ENCODE measurements around the gene PXDC1. TPM values are rescaled to one million over a fixed set of nuclear protein-coding genes. Genes with fewer than 3 reads are reported as not detected.
A peak's percentile ranks its signal among the peaks of the same experiment; 100 is the strongest.
"Not testable (repeated sequence)": the region's sequence is repeated elsewhere in the genome, so short reads cannot be mapped to it uniquely, and the experiment has no call there.

The PXDC1 gene
- total RNA-seq, 5 donors from 2014 or later (not counting 1 experiment from before 2014, with no cell fraction given): 0.30 to 1.2 (median 0.41) TPM

- peaks cover 20 to 29% of the 10 kb centered on the region in 2 donors for H3K27me3 Mint-ChIP-seq
- Histone ChIP-seq H3K4me1 (ENCODE audit: control insufficient read depth in 1 of 2, extremely low read depth in 1 of 2, insufficient read depth in 2 of 2, low read length in 2 of 2) (peaks cover 0 to 4% of the 10 kb centered on the region in 2 experiments), H3K27ac (ENCODE audit: low read length) (no peak overlapping the region), H3K27me3 (replicated peaks in 1 of 2; ENCODE audit: control insufficient read depth in 2 of 2, extremely low read depth in 1 of 2, insufficient read depth in 2 of 2, low read length in 1 of 2) (peaks cover 2 to 17% of the 10 kb centered on the region in 2 experiments), H3K9me3 (no peaks in the 10 kb centered on the region), H3K4me3 (ENCODE audit: control insufficient read depth in 1 of 2, extremely low read depth in 1 of 2, low read length in 1 of 2) (no peak overlapping the region), H3K36me3 (ENCODE audit: control insufficient read depth in 2 of 2, extremely low read depth in 1 of 2, insufficient read depth in 1 of 2, low read length in 1 of 2) (no peaks in the 10 kb centered on the region)
- H3K27ac Mint-ChIP-seq: no peak overlapping the region
- POLR2A ChIA-PET: no interaction called here
- H3K4me1 Mint-ChIP-seq: peaks cover 3 to 7% (median 6%) of the 10 kb centered on the region in 3 donors
- no peak for DNase-seq
- H3K4me3 Mint-ChIP-seq: no peak overlapping the region
- 89% methylated on average over 9 of the region's 9 CpGs for WGBS (ENCODE audit: insufficient coverage)
- CTCF ChIA-PET: no interaction called here
- H3K9me3 Mint-ChIP-seq: no peaks in the 10 kb centered on the region
- ATAC-seq (replicated peaks in 1 of 4): no peak
- H3K36me3 Mint-ChIP-seq: no peaks in the 10 kb centered on the region
Observed at GRCh38 chr6:3757241-3757641, 5.7 kb upstream of the PXDC1 start.

- ChIA-PET POLR2A (interaction anchor here in 1 of 2 donors (0.6 kb wide), 2 partner anchors 482 to 594 kb away, joined by 3 to 4 read pairs; no protein-coding TSS in a partner anchor), CTCF (interaction anchor here (0.6 to 1.1 kb wide), 3 partner anchors 221 to 1966 kb away, joined by 5 to 6 read pairs (median 6); no protein-coding TSS in a partner anchor)
- peaks cover 3 to 7% (median 6%) of the 10 kb centered on the region in 3 donors for H3K4me1 Mint-ChIP-seq
- ATAC-seq (replicated peaks in 1 of 4) (no peak), DNase-seq (no peak)
- no peak overlapping the region for H3K4me3 Mint-ChIP-seq
- 29% methylated on average over 1 of the region's 3 CpGs for WGBS (ENCODE audit: insufficient coverage)
- peaks cover 0 to 6% of the 10 kb centered on the region in 2 experiments for H3K4me1 ChIP-seq (ENCODE audit: control insufficient read depth in 1 of 2, extremely low read depth in 1 of 2, insufficient read depth in 2 of 2, low read length in 2 of 2)
- no peak overlapping the region for H3K27ac ChIP-seq (ENCODE audit: low read length)
- H3K27me3 ChIP-seq (replicated peaks in 1 of 2; ENCODE audit: control insufficient read depth in 2 of 2, extremely low read depth in 1 of 2, insufficient read depth in 2 of 2, low read length in 1 of 2): peaks cover 2 to 22% of the 10 kb centered on the region in 2 experiments
- no peak overlapping the region for H3K4me3 ChIP-seq (ENCODE audit: control insufficient read depth in 1 of 2, extremely low read depth in 1 of 2, low read length in 1 of 2)
- no peak overlapping the region for H3K27ac Mint-ChIP-seq
- H3K9me3 Mint-ChIP-seq: no peaks in the 10 kb centered on the region
- H3K9me3 ChIP-seq: no peaks in the 10 kb centered on the region
- H3K27me3 Mint-ChIP-seq: peaks cover 20 to 31% of the 10 kb centered on the region in 2 donors
- H3K36me3 ChIP-seq (ENCODE audit: control insufficient read depth in 2 of 2, extremely low read depth in 1 of 2, insufficient read depth in 1 of 2, low read length in 1 of 2): no peaks in the 10 kb centered on the region
- H3K36me3 Mint-ChIP-seq: no peaks in the 10 kb centered on the region
Observed at GRCh38 chr6:3756546-3756945, 5.0 kb upstream of the PXDC1 start.

- Mint-ChIP-seq H3K4me3 (no peak overlapping the region), H3K36me3 (no peaks in the 10 kb centered on the region), H3K27me3 (peaks cover 20 to 31% of the 10 kb centered on the region in 2 donors), H3K27ac (peak overlapping the region in 1 of 2 donors; percentile 6), H3K9me3 (no peaks in the 10 kb centered on the region), H3K4me1 (peaks cover 3 to 7% (median 6%) of the 10 kb centered on the region in 3 donors)
- Histone ChIP-seq H3K4me3 (ENCODE audit: control insufficient read depth in 1 of 2, extremely low read depth in 1 of 2, low read length in 1 of 2) (no peak overlapping the region), H3K4me1 (ENCODE audit: control insufficient read depth in 1 of 2, extremely low read depth in 1 of 2, insufficient read depth in 2 of 2, low read length in 2 of 2) (peaks cover 0 to 8% of the 10 kb centered on the region in 2 experiments), H3K27ac (ENCODE audit: low read length) (no peak overlapping the region), H3K27me3 (replicated peaks in 1 of 2; ENCODE audit: control insufficient read depth in 2 of 2, extremely low read depth in 1 of 2, insufficient read depth in 2 of 2, low read length in 1 of 2) (peaks cover 2 to 26% of the 10 kb centered on the region in 2 experiments), H3K9me3 (no peaks in the 10 kb centered on the region), H3K36me3 (ENCODE audit: control insufficient read depth in 2 of 2, extremely low read depth in 1 of 2, insufficient read depth in 1 of 2, low read length in 1 of 2) (no peaks in the 10 kb centered on the region)
- WGBS (ENCODE audit: insufficient coverage): 85% methylated on average over 3 of the region's 11 CpGs
- POLR2A ChIA-PET: interaction anchor here in 1 of 2 donors (0.6 kb wide), 2 partner anchors 481 to 593 kb away, joined by 3 to 4 read pairs; no protein-coding TSS in a partner anchor
- ATAC-seq (replicated peaks in 1 of 4): no peak
- DNase-seq: no peak
- CTCF ChIA-PET: interaction anchor here (0.6 to 1.5 kb wide), 7 partner anchors 10 to 1965 kb away, joined by 3 to 6 read pairs (median 4); no protein-coding TSS in a partner anchor
Observed at GRCh38 chr6:3755637-3756545, 4.4 kb upstream of the PXDC1 start.

GRCh38 chr6:3754776-3755175 lies 3.3 kb upstream of the PXDC1 start:
- ATAC-seq (replicated peaks in 1 of 4) (no peak), DNase-seq (no peak)
- Histone ChIP-seq H3K4me3 (ENCODE audit: control insufficient read depth in 1 of 2, extremely low read depth in 1 of 2, low read length in 1 of 2) (no peak overlapping the region), H3K4me1 (ENCODE audit: control insufficient read depth in 1 of 2, extremely low read depth in 1 of 2, insufficient read depth in 2 of 2, low read length in 2 of 2) (peaks cover 0 to 16% of the 10 kb centered on the region in 2 experiments), H3K27me3 (replicated peaks in 1 of 2; ENCODE audit: control insufficient read depth in 2 of 2, extremely low read depth in 1 of 2, insufficient read depth in 2 of 2, low read length in 1 of 2) (peaks cover 2 to 36% of the 10 kb centered on the region in 2 experiments), H3K9me3 (no peaks in the 10 kb centered on the region), H3K27ac (ENCODE audit: low read length) (no peak overlapping the region), H3K36me3 (ENCODE audit: control insufficient read depth in 2 of 2, extremely low read depth in 1 of 2, insufficient read depth in 1 of 2, low read length in 1 of 2) (no peaks in the 10 kb centered on the region)
- Mint-ChIP-seq H3K9me3 (no peaks in the 10 kb centered on the region), H3K4me3 (no peak overlapping the region), H3K27me3 (peaks cover 21 to 37% of the 10 kb centered on the region in 2 donors), H3K4me1 (peaks cover 3 to 10% (median 7%) of the 10 kb centered on the region in 3 donors), H3K27ac (no peak overlapping the region), H3K36me3 (no peaks in the 10 kb centered on the region)
- CTCF ChIA-PET: interaction anchor here (1.0 to 1.5 kb wide), 3 partner anchors 9 to 23 kb away, joined by 3 to 4 read pairs (median 3); no protein-coding TSS in a partner anchor
- no CpG with 5 or more reads among the region's 3 CpGs for WGBS (ENCODE audit: insufficient coverage)
- POLR2A ChIA-PET: interaction anchor here (0.7 kb wide), 2 partner anchors 119 to 136 kb away, joined by 3 to 9 read pairs; no protein-coding TSS in a partner anchor

GRCh38 chr6:3754032-3754725 lies 2.7 kb upstream of the PXDC1 start:
- H3K4me3 Mint-ChIP-seq; H3K36me3 Mint-ChIP-seq; H3K27ac ChIP-seq (ENCODE audit: low read length); H3K36me3 ChIP-seq (ENCODE audit: control insufficient read depth in 2 of 2, extremely low read depth in 1 of 2, insufficient read depth in 1 of 2, low read length in 1 of 2); H3K4me3 ChIP-seq (ENCODE audit: control insufficient read depth in 1 of 2, extremely low read depth in 1 of 2, low read length in 1 of 2); H3K27ac Mint-ChIP-seq; H3K9me3 Mint-ChIP-seq; DNase-seq; H3K9me3 ChIP-seq; CTCF ChIA-PET; ATAC-seq (replicated peaks in 1 of 4): not testable (repeated sequence)
- POLR2A ChIA-PET: interaction anchor here (0.7 kb wide), 2 partner anchors 118 to 136 kb away, joined by 3 to 9 read pairs; no protein-coding TSS in a partner anchor
- H3K4me1 Mint-ChIP-seq: peaks cover 3 to 11% (median 7%) of the 10 kb centered on the region in 3 donors
- Histone ChIP-seq H3K4me1 (ENCODE audit: control insufficient read depth in 1 of 2, extremely low read depth in 1 of 2, insufficient read depth in 2 of 2, low read length in 2 of 2) (peaks cover 0 to 16% of the 10 kb centered on the region in 2 experiments), H3K27me3 (replicated peaks in 1 of 2; ENCODE audit: control insufficient read depth in 2 of 2, extremely low read depth in 1 of 2, insufficient read depth in 2 of 2, low read length in 1 of 2) (peaks cover 2 to 42% of the 10 kb centered on the region in 2 experiments)
- 98% methylated on average over 13 of the region's 15 CpGs for WGBS (ENCODE audit: insufficient coverage)
- peaks cover 27 to 43% of the 10 kb centered on the region in 2 donors for H3K27me3 Mint-ChIP-seq

All from T-cell (primary cell).